Upper lobe of left lung (tissue), 6 donors: ENCODE results near the gene TWIST1. TPM values are rescaled to one million over a fixed set of nuclear protein-coding genes. Genes with fewer than 3 reads are reported as not detected.

ENCODE experiments used
- ATAC-seq, 2 donors: fragments of 200-7000 bp; cut with Tn5 transposase; one replicate each; pipeline ENCODE4 v1.9.1; 2022; ENCODE audit warnings: mild to moderate bottlenecking in 2 of 2, moderate library complexity in 2 of 2; ENCODE audit not compliant: low FRiP score in 2 of 2
- DNase-seq, 2 donors: peaks; one replicate each; pipeline ENCODE4 v3.0.0-alpha.2; 2019 to 2020
- H3K27ac ChIP-seq, 4 donors: fragments of 200-600 bp; sonication (generic); one replicate each; pipeline ENCODE4 v1.5.1; 2016 to 2019
- H3K27me3 ChIP-seq, 4 donors: fragments of 200-600 bp; sonication (generic); one replicate each; pipeline ENCODE4 v1.5.1; 2017 to 2019
- H3K36me3 ChIP-seq, 4 donors: fragments of 200-600 bp; sonication (generic); one replicate each; pipeline ENCODE4 v1.5.1; 2016 to 2019
- H3K4me1 ChIP-seq, 4 donors: fragments of 200-600 bp; sonication (generic); one replicate each; pipeline ENCODE4 v1.5.1; 2018 to 2019
- H3K4me3 ChIP-seq, 4 donors: fragments of 200-600 bp; sonication (generic); one replicate each; pipeline ENCODE4 v1.5.1; 2017 to 2019; ENCODE audit warnings: mild to moderate bottlenecking in 2 of 4, moderate library complexity in 1 of 4
- H3K9me3 ChIP-seq, 4 donors: fragments of 200-600 bp; sonication (generic); one replicate each; pipeline ENCODE4 v1.5.1; 2018 to 2019
- CTCF ChIP-seq, 6 experiments: fragments of 450-650 bp in 4 of 6; fragments of 200-600 bp in 2 of 6; sonication (generic) in 2 of 6; IDR thresholded peaks; one replicate each; pipeline ENCODE4 v1.5.1; 2016 to 2019; ENCODE audit warnings: antibody characterized with exemption in 6 of 6
- EP300 ChIP-seq, 4 donors: sonication (generic); formaldehyde crosslinking; IDR thresholded peaks; one replicate each; pipeline ENCODE4 v1.5.1; 2017; ENCODE audit warnings: antibody characterized with exemption in 4 of 4, control low read depth in 2 of 4
- POLR2A ChIP-seq, 4 donors: fragments of 450-650 bp; IDR thresholded peaks; one replicate each; pipeline ENCODE4 v1.5.1; 2016 to 2017; ENCODE audit warnings: antibody characterized with exemption in 4 of 4, mild to moderate bottlenecking in 2 of 4
- POLR2AphosphoS5 ChIP-seq, 2 donors: sonication (generic); formaldehyde crosslinking; IDR thresholded peaks; one replicate each; pipeline ENCODE4 v1.5.1; 2017; ENCODE audit warnings: antibody characterized with exemption in 2 of 2
- WGBS, 2 donors: methylation state at CpG; one replicate each; pipeline ENCODE4 v1.1.5; 2017 to 2018; 5-methylcytosine and 5-hydroxymethylcytosine counted together
- total RNA-seq, 6 donors: library from RNA; depleted of rRNA in 4 of 6; stranded (reverse); fragments of >200 nt in 4 of 6; gene quantifications; one replicate each; pipeline versions ENCODE4 v1.1.0 to v1.2.1, GENCODE V29; 2016 to 2021
- donor health status: DM: no; HTN: no; CAD: no; lungs with moderate emphysema.
- donor health status: DM: no; HTN: yes; CAD: no; lungs with severe emphysema.

TWIST1 gene
- total RNA-seq, 6 donors from 2014 or later = 0.77 to 0.98 TPM; not detected in 4

- 35 to 44% methylated on average over 3 of the region's 3 CpGs for WGBS, 2 donors
- H3K9me3 ChIP-seq = no peaks in the 10 kb centered on the region
- no peak overlapping the region for H3K4me3 ChIP-seq
- ATAC-seq = no peak
- TF ChIP-seq POLR2A (IDR thresholded peaks at IDR 0.05) (no peak), CTCF (IDR thresholded peaks at IDR 0.05) (no peak), EP300 (IDR thresholded peaks at IDR 0.05) (no peak), POLR2AphosphoS5 (IDR thresholded peaks at IDR 0.05) (no peak)
- no peaks in the 10 kb centered on the region for H3K36me3 ChIP-seq
- H3K4me1 ChIP-seq = peaks cover 19 to 34% (median 23%) of the 10 kb centered on the region in 4 donors
- H3K27ac ChIP-seq = no peak overlapping the region
- peaks cover 0 to 60% (median 27%) of the 10 kb centered on the region in 4 donors for H3K27me3 ChIP-seq
- no peak for DNase-seq
Measured at GRCh38 chr7:19113855-19114550, 3.4 kb downstream of the TWIST1 start.

DNA sequence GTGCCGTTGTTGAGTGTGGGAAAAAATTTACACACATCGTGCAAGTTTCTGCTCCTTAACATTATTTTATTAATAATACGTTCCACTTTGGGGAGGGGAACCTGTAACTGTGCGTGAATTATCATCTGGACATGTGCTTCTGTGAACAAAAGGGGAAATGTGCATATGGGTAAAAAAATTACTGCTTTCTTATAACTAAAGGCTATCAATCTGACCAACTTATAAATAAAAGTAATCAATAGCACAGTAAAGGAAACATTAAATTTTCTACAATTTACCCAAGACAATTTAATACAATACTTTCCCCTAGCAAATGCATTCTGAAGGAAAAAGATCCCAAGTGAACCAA lies 4.5 kb downstream of the TWIST1 start:
- Histone ChIP-seq H3K27me3 (peaks cover 0 to 62% (median 24%) of the 10 kb centered on the region in 4 donors), H3K9me3 (no peaks in the 10 kb centered on the region), H3K4me1 (peaks cover 17 to 27% (median 21%) of the 10 kb centered on the region in 4 donors), H3K36me3 (no peaks in the 10 kb centered on the region), H3K4me3 (no peak overlapping the region), H3K27ac (no peak overlapping the region)
- ATAC-seq = no peak
- DNase-seq = no peak
- TF ChIP-seq POLR2AphosphoS5 (IDR thresholded peaks at IDR 0.05) (no peak), POLR2A (IDR thresholded peaks at IDR 0.05) (no peak), EP300 (IDR thresholded peaks at IDR 0.05) (no peak), CTCF (IDR thresholded peaks at IDR 0.05) (no peak)
- 22 to 26% methylated on average over 4 of the region's 4 CpGs for WGBS, 2 donors

DNA sequence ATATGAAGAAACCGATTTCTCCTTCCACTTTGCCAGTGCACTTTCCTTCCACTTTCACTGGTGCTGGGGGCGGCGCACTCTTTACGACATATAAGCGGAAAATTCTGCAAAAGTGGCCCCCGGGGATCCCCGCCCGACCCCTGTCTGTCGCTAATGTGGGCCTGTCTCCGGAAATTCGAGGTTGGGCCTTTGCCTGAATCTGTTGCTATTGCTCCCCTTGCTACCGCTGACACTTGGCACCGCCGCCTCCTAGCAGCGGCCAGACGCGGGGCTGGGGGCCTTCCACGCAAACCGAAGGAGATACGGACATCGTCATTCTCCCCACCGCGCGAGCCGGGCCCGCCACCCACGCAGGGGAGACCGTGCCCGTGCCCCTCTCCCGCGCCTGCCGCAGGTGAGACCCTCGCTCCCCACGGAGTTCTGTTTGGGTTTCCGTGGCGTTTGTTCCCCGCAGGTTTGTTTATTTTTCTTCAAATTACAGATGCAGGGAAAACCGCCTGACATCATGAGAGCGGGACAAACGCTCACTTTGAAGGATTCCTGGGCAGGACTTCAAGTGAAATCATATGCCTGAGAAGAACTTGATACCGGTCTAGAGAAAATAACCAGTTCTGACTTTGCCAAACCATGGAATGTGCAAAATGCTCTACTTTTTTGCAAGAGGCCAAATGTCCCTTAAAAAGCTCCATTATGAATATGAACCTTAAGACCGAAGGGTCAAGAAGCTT lies 5.0 kb downstream of the TWIST1 start:
- TF ChIP-seq POLR2AphosphoS5 (IDR thresholded peaks at IDR 0.05) (no peak), POLR2A (IDR thresholded peaks at IDR 0.05) (no peak), CTCF (IDR thresholded peaks at IDR 0.05) (no peak), EP300 (IDR thresholded peaks at IDR 0.05) (no peak)
- DNase-seq (peak in 1 of 2 donors; percentile 81), ATAC-seq (no peak)
- Histone ChIP-seq H3K9me3 (no peaks in the 10 kb centered on the region), H3K4me1 (peaks cover 12 to 27% (median 18%) of the 10 kb centered on the region in 4 donors), H3K36me3 (no peaks in the 10 kb centered on the region), H3K4me3 (peak overlapping the region in 1 of 4 donors; percentile 8), H3K27me3 (peaks cover 0 to 63% (median 24%) of the 10 kb centered on the region in 4 donors), H3K27ac (no peak overlapping the region)
- 10 to 15% methylated on average over 32 to 42 of the region's 42 CpGs for WGBS, 2 donors

GRCh38 chr7:19111474-19112273 lies 5.8 kb downstream of the TWIST1 start:
- ATAC-seq (no peak), DNase-seq (no peak)
- no peak for TF ChIP-seq POLR2A (IDR thresholded peaks at IDR 0.05)
- no peak for TF ChIP-seq POLR2AphosphoS5 (IDR thresholded peaks at IDR 0.05)
- Histone ChIP-seq H3K27me3 (peaks cover 0 to 64% (median 24%) of the 10 kb centered on the region in 4 donors), H3K4me1 (peaks cover 7 to 27% (median 14%) of the 10 kb centered on the region in 4 donors), H3K4me3 (no peak overlapping the region), H3K27ac (no peak overlapping the region), H3K9me3 (no peaks in the 10 kb centered on the region), H3K36me3 (no peaks in the 10 kb centered on the region)
- WGBS, 2 donors = 27 to 38% methylated on average over 15 of the region's 15 CpGs

DNA sequence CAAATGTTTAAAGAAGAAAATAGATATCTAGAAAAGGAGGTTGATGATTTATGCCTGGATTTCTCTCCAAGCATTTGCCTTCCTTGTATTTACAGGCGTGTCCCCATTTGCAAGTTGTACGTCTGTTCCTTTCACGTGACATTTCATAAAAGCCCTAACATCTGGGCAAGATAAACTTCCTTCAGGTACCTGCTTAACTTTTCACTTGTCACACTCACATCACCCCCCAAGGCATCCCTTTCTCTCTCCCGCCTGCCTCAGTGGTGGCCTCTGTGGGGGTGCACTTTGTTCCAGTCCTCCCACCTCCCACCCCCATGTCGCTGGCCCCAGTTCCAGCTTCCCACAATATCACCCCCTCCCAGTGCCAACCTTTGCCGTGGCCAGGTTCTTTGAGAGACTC lies 6.7 kb downstream of the TWIST1 start:
- ATAC-seq (no peak), DNase-seq (no peak)
- Histone ChIP-seq H3K4me3 (no peak overlapping the region), H3K9me3 (no peaks in the 10 kb centered on the region), H3K27me3 (peaks cover 0 to 64% (median 23%) of the 10 kb centered on the region in 4 donors), H3K27ac (no peak overlapping the region), H3K4me1 (peaks cover under 1 to 26% (median 13%) of the 10 kb centered on the region in 4 donors), H3K36me3 (no peaks in the 10 kb centered on the region)
- 18 to 30% methylated on average over 6 of the region's 6 CpGs for WGBS, 2 donors
- TF ChIP-seq POLR2A (IDR thresholded peaks at IDR 0.05) (no peak), EP300 (IDR thresholded peaks at IDR 0.05) (no peak), CTCF (IDR thresholded peaks at IDR 0.05) (no peak), POLR2AphosphoS5 (IDR thresholded peaks at IDR 0.05) (no peak)
